ENCODE data around the gene RPL34. TPM values are rescaled to one million over a fixed set of nuclear protein-coding genes. Genes with fewer than 3 reads are reported as not detected.

RPL34 gene
- total and polyA plus RNA-seq, 8 donors, result 706 to 3,620 (median 1,043) TPM

DNA sequence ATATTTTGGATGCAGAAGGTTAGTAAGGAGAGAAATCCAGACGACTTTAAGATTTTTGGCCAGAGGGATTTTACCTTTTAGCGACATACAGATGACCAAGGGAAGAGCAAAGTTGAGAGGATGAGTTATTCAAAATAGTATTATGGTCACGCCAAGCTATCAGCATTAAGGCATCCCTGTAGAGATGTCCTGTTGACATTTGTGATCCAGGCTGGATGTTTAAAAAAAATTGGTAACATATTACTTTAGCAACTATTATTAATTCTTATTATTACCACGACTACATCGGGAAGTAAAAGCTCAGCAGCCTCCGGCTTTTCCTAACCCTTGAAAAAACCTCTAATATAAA, 29.5 kb downstream of the RPL34 start:
- no peak for TF ChIP-seq CTCF (IDR thresholded peaks at IDR 0.05)
- no peaks in the 10 kb centered on the region for H3K36me3 ChIP-seq
- H3K4me1 ChIP-seq, result peaks cover 3 to 14% (median 12%) of the 10 kb centered on the region in 3 donors
- intact Hi-C loops (cut with DNase I), result no loop called here
- no peaks in the 10 kb centered on the region for H3K27me3 ChIP-seq
- ATAC-seq, result no peak
- WGBS, 2 donors, result 3 to 4% methylated on average over 6 of the region's 6 CpGs
- peak overlapping the region in 2 of 4 donors; percentile 58 to 75 for H3K4me3 ChIP-seq
- peak overlapping the region in 1 of 4 donors; percentile 80 for H3K27ac ChIP-seq
- no peaks in the 10 kb centered on the region for H3K9me3 ChIP-seq
- no peak for FAIRE-seq
- no peak for DNase-seq

DNA sequence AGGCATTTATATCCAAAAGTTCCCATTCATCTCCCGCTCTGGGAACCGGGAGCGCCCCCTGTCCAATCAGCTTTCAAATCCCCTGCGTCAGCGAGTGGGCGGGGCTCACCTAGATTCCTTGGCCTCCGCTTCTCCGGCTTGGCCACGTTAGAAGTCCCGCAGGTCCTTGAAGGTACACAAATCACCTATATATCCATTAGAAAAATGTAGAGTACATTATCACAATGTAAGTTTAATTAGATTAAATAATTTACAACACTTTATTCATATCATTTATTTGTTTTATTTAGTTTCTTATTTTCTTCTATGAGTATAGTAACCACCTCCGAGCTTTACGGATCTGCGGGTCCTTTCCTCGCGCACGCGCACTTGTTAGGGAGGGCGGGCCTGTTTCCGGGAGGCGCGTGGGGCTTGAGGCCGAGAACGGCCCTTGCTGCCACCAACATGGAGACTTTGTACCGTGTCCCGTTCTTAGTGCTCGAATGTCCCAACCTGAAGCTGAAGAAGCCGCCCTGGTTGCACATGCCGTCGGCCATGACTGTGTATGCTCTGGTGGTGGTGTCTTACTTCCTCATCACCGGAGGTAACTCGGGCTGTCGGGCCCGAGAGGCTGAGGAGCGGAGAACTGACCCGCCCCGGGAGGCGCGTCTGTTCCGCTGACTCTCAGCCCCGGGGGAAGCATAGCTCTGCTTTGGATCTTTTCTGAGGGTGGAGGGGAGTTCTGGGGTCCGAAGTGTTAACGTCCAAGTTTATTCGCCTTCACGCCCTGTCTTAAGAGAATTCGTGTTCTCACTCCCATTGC, 30.0 kb downstream of the RPL34 start, which contains the start of gene OSTC:
OSTC (plus strand) TSS at position 388 of the 802 bp plus-strand sequence; CDS start at position 445, 57 bp downstream.
- no peaks in the 10 kb centered on the region for H3K9me3 ChIP-seq
- peak within 1 kb of the TSS; percentile 80 to 90 (median 88) for H3K27ac ChIP-seq
- H3K4me3 ChIP-seq, result peak within 1 kb of the TSS; percentile 58 to 75 (median 73)
- no peaks in the 10 kb centered on the region for H3K36me3 ChIP-seq
- intact Hi-C loops (cut with DNase I), result no loop called here
- no peaks in the 10 kb centered on the region for H3K27me3 ChIP-seq
- H3K4me1 ChIP-seq, result peaks cover 3 to 15% (median 12%) of the 10 kb centered on the region in 3 donors
- peak; percentile 98 for FAIRE-seq
- ATAC-seq, result peak; percentile 96 to 99 (median 98)
- no peak for TF ChIP-seq CTCF (IDR thresholded peaks at IDR 0.05)
- peak; percentile 91 to 98 (median 94) for DNase-seq
- WGBS, 2 donors, result 0% methylated on average over 45 of the region's 45 CpGs

DNA sequence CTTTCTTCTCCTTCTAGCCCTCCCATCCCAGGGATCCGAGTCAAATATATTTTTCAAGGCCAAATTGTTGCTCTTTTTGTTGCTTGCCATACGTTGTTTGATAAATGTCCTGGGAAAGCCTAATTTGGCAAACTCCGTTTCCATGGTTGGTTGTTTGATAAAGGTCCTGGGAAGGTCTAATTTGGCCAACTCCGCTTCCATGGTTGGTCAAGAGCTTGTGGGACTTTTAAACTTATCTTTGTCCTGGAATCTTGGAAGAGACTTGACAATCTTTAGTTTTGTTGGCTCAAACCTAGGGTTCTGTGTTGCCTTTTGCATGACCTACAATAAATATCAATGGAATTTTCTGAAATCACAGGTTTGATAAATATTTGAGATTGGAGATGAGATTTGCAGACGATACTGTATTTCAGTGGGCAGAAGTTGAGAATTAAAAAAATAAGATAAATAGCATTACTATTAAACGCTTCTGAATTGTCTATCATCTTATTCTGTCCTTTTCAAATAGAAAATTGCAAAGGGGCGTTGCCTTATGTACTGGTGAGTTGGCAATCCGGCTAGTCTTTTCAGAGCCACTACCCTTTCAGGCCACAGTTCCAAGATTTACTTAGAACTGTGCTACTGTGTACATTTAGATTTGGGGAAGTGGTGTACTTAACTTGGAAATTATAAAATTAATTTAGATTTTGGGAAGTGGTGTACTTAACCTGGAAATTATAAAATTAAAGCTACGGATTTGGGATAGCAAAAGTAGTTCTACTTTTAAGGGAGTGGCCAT, 30.8 kb downstream of the RPL34 start:
- intact Hi-C loops (cut with DNase I), result no loop called here
- 1 to 2% methylated on average over 9 of the region's 9 CpGs for WGBS, 2 donors
- H3K36me3 ChIP-seq, result no peaks in the 10 kb centered on the region
- DNase-seq, result no peak
- peak; percentile 55 to 79 (median 64) for ATAC-seq
- no peaks in the 10 kb centered on the region for H3K9me3 ChIP-seq
- peak overlapping the region; percentile 58 to 75 (median 73) for H3K4me3 ChIP-seq
- peak overlapping the region; percentile 80 to 90 (median 88) for H3K27ac ChIP-seq
- no peak for TF ChIP-seq CTCF (IDR thresholded peaks at IDR 0.05)
- no peaks in the 10 kb centered on the region for H3K27me3 ChIP-seq
- peaks cover 3 to 15% (median 12%) of the 10 kb centered on the region in 3 donors for H3K4me1 ChIP-seq
- FAIRE-seq, result no peak

DNA sequence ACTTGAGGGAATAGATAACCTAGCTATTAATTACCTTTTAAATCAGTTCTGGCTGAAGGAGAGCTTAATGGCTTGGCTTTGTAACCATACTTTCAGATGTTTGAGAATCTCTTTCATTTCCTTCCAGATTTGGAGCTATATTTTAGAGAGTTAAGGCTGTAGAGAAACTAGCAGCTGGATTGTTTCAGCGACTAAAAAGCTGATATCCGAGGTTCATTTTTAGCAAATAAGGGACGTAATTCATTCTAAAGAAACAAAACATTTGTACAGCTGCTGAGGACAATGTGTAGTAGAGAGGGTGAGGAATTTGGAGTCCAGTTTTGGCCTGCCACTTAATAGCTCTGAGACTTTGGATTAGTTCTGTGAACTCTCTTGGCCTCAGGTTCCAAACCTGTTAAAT, 42.3 kb downstream of the RPL34 start:
- H3K4me3 ChIP-seq, result no peak overlapping the region
- no peak for TF ChIP-seq CTCF (IDR thresholded peaks at IDR 0.05)
- ATAC-seq (no peak), DNase-seq (no peak), FAIRE-seq (no peak)
- H3K9me3 ChIP-seq, result no peaks in the 10 kb centered on the region
- H3K4me1 ChIP-seq, result no peaks in the 10 kb centered on the region
- 50 to 53% methylated on average over 3 of the region's 3 CpGs for WGBS, 2 donors
- H3K27me3 ChIP-seq, result no peaks in the 10 kb centered on the region
- no peak overlapping the region for H3K27ac ChIP-seq
- H3K36me3 ChIP-seq, result peaks cover 0 to 14% (median 10%) of the 10 kb centered on the region in 3 donors
- intact Hi-C loops (cut with DNase I), result no loop called here

Measured in pancreas (tissue), 10 donors.